H1 (cell line): Measurements from ENCODE around the gene GZF1. TPM values are rescaled to one million over a fixed set of nuclear protein-coding genes. Genes with fewer than 3 reads are reported as not detected.

Experiments used
- CTCF ChIA-PET: fragments of 300-600 bp; sonication (Branson Sonifier 250); formaldehyde crosslinking; loops from one replicate; lab custom pipeline; 2021; ENCODE audit not compliant: partially characterized antibody; lab: Charles Lee
- POLR2A ChIA-PET: fragments of 300-600 bp; sonication (Branson Sonifier 250); formaldehyde crosslinking; loops from one replicate; lab custom pipeline; 2021; ENCODE audit warnings: inconsistent platforms; ENCODE audit not compliant: partially characterized antibody; lab: Charles Lee
- DNase-seq, 2 experiments: peaks; one replicate each; pipeline versions ENCODE4 v3.0.0 to v3.0.0-alpha.2; 2010 to 2022; ENCODE audit warnings: low spot score in 2 of 2, low read depth in 1 of 2, mixed read lengths in 1 of 2
- FAIRE-seq: peaks from 2 replicates; lab custom pipeline; 2011; peaks lifted over from hg19 to GRCh38; lab: Jason Lieb, UNC
- H2AFZ ChIP-seq: 2 replicates; pipeline ENCODE4 v1.8.1; 2012; ENCODE audit warnings: low read length, inconsistent platforms
- H2AK5ac ChIP-seq: 2 replicates; pipeline ENCODE4 v1.6.1; 2013; ENCODE audit warnings: low read depth, low read length
- H2BK120ac ChIP-seq: replicated peaks from 2 replicates; pipeline ENCODE3; 2013; ENCODE audit warnings: low read depth, low read length, inconsistent platforms
- H2BK12ac ChIP-seq: 2 replicates; pipeline ENCODE4 v1.6.1; 2013; ENCODE audit warnings: low read depth, low read length
- H2BK15ac ChIP-seq: 2 replicates; pipeline ENCODE4 v1.6.1; 2013; ENCODE audit warnings: low read length
- H2BK20ac ChIP-seq: 2 replicates; pipeline ENCODE4 v1.6.1; 2013; ENCODE audit warnings: low read length
- H2BK5ac ChIP-seq: 2 replicates; pipeline ENCODE4 v1.6.1; 2013; ENCODE audit warnings: low read depth, low read length
- H3K14ac ChIP-seq: 2 replicates; pipeline ENCODE4 v1.6.1; 2013; ENCODE audit warnings: inconsistent platforms; ENCODE audit not compliant: insufficient read length
- H3K18ac ChIP-seq: 2 replicates; pipeline ENCODE4 v1.6.1; 2013; ENCODE audit warnings: low read length; ENCODE audit errors: extremely low read depth
- H3K23ac ChIP-seq: 2 replicates; pipeline ENCODE4 v1.6.1; 2013; ENCODE audit warnings: inconsistent platforms; ENCODE audit not compliant: insufficient read length
- H3K23me2 ChIP-seq: 2 replicates; pipeline ENCODE4 v1.6.1; 2013; ENCODE audit warnings: low read depth, low read length
- H3K27ac ChIP-seq: 2 replicates; pipeline ENCODE4 v1.6.1; 2011; ENCODE audit warnings: low read depth, low read length, inconsistent platforms
- H3K27me3 ChIP-seq, 4 experiments: replicated peaks in 1 of 4; 1 replicate in 1 of 4; 2 replicates in 3 of 4; pipeline versions ENCODE4 v1.6.1 to v1.8.1; 2011 to 2013; ENCODE audit warnings: low read length in 3 of 4, mild to moderate bottlenecking in 3 of 4, inconsistent platforms in 2 of 4, mixed read lengths in 2 of 4, moderate library complexity in 1 of 4; ENCODE audit not compliant: control insufficient read depth in 3 of 4, insufficient read depth in 3 of 4; ENCODE audit errors: extremely low read depth in 1 of 4
- H3K36me3 ChIP-seq, 4 experiments: 2 replicates each; pipeline versions ENCODE4 v1.6.1 to v1.8.1; 2011 to 2013; ENCODE audit warnings: mild to moderate bottlenecking in 4 of 4, low read length in 3 of 4, moderate library complexity in 2 of 4, control low read depth in 1 of 4, inconsistent platforms in 1 of 4; ENCODE audit not compliant: insufficient read depth in 4 of 4, control insufficient read depth in 2 of 4
- H3K4ac ChIP-seq: replicated peaks from 2 replicates; pipeline ENCODE3; 2013; ENCODE audit warnings: low read length, low read depth, mixed read lengths, inconsistent platforms; ENCODE audit not compliant: insufficient read length
- H3K4me1 ChIP-seq, 4 experiments: replicated peaks in 1 of 4; 1 replicate in 1 of 4; 2 replicates in 3 of 4; pipeline versions ENCODE4 v1.6.1 to v1.8.1; 2011 to 2013; ENCODE audit warnings: low read length in 3 of 4, inconsistent platforms in 2 of 4, mixed read lengths in 1 of 4; ENCODE audit not compliant: insufficient read depth in 4 of 4, control insufficient read depth in 3 of 4
- H3K4me2 ChIP-seq, 2 experiments: 2 replicates each; pipeline versions ENCODE4 v1.6.1 to v1.8.1; 2011 to 2013; ENCODE audit warnings: low read depth in 2 of 2, low read length in 2 of 2, control low read depth in 1 of 2, inconsistent platforms in 1 of 2, mild to moderate bottlenecking in 1 of 2; ENCODE audit not compliant: insufficient read depth in 1 of 2
- H3K4me3 ChIP-seq, 4 experiments: fragments of 200-600, 300-600 bp in 1 of 4; sonication (generic), shearing (Covaris generic), sonication (Bioruptor Twin) in 1 of 4; 2 replicates each; pipeline versions ENCODE4 v1.5.1 to v1.8.1; 2011 to 2016; ENCODE audit warnings: low read length in 4 of 4, low read depth in 3 of 4, control low read depth in 2 of 4, inconsistent platforms in 2 of 4, mild to moderate bottlenecking in 2 of 4, mixed read lengths in 1 of 4, moderate library complexity in 1 of 4; ENCODE audit not compliant: insufficient read depth in 2 of 4; ENCODE audit errors: extremely low read depth in 1 of 4
- H3K56ac ChIP-seq: replicated peaks from 2 replicates; pipeline ENCODE3; 2013; ENCODE audit warnings: low read depth, mild to moderate bottlenecking, mixed read lengths, low read length, inconsistent platforms; ENCODE audit not compliant: insufficient read length
- H3K79me1 ChIP-seq: 2 replicates; pipeline ENCODE4 v1.6.1; 2013; ENCODE audit warnings: low read depth, low read length, control low read depth
- H3K79me2 ChIP-seq, 2 experiments: 2 replicates each; pipeline versions ENCODE4 v1.6.1 to v1.8.1; 2012 to 2013; ENCODE audit warnings: low read length in 2 of 2, mild to moderate bottlenecking in 2 of 2, inconsistent platforms in 1 of 2; ENCODE audit not compliant: insufficient read depth in 2 of 2, control insufficient read depth in 1 of 2
- H3K9ac ChIP-seq, 4 experiments: replicated peaks in 1 of 4; 1 replicate in 1 of 4; 2 replicates in 3 of 4; pipeline versions ENCODE4 v1.6.1 to v1.8.1; 2011 to 2013; ENCODE audit warnings: low read depth in 3 of 4, low read length in 3 of 4, control low read depth in 2 of 4, mild to moderate bottlenecking in 2 of 4, moderate library complexity in 2 of 4, inconsistent platforms in 1 of 4; ENCODE audit errors: extremely low read depth in 1 of 4
- H3K9me3 ChIP-seq, 2 experiments: 2 replicates each; pipeline versions ENCODE4 v1.6.1 to v1.8.1; 2012 to 2013; ENCODE audit warnings: mild to moderate bottlenecking in 2 of 2, moderate library complexity in 2 of 2, control low read depth in 1 of 2, inconsistent platforms in 1 of 2, low read depth in 1 of 2, low read length in 1 of 2, mixed read lengths in 1 of 2; ENCODE audit not compliant: insufficient read depth in 2 of 2
- H4K20me1 ChIP-seq, 2 experiments: replicated peaks in 1 of 2; 2 replicates each; pipeline versions ENCODE3 to v1.8.1; 2011 to 2013; ENCODE audit warnings: inconsistent platforms in 2 of 2, low read length in 2 of 2, mild to moderate bottlenecking in 1 of 2; ENCODE audit not compliant: insufficient read depth in 2 of 2, control insufficient read depth in 1 of 2
- H4K5ac ChIP-seq: 2 replicates; pipeline ENCODE4 v1.6.1; 2013; ENCODE audit warnings: low read length, low read depth, mixed read lengths, inconsistent platforms; ENCODE audit not compliant: insufficient read length
- H4K8ac ChIP-seq: 2 replicates; pipeline ENCODE4 v1.8.0; 2013; ENCODE audit warnings: mild to moderate bottlenecking, moderate library complexity, low read length, inconsistent platforms; ENCODE audit not compliant: insufficient read depth; ENCODE audit errors: extremely low read depth
- H4K91ac ChIP-seq: replicated peaks from 2 replicates; pipeline ENCODE3; 2013; ENCODE audit warnings: low read length, mixed read lengths, inconsistent platforms; ENCODE audit not compliant: insufficient read length
- RXRA ChIP-seq: IDR thresholded peaks from 2 replicates; pipeline ENCODE4 v1.6.1; 2011; ENCODE audit warnings: low read depth, mild to moderate bottlenecking, low read length, moderate library complexity; ENCODE audit not compliant: insufficient read depth
- WGBS, 2 experiments: shearing (Covaris generic) in 1 of 2; methylation state at CpG; one replicate each; pipeline versions ENCODE4 v1.1.6 to v1.1.7; 2013 to 2015; ENCODE audit warnings: low lambda C conversion rate in 2 of 2, mixed read lengths in 2 of 2, inconsistent platforms in 1 of 2, low coverage in 1 of 2, missing lambda C conversion rate in 1 of 2; ENCODE audit not compliant: insufficient replicate concordance in 2 of 2, insufficient coverage in 1 of 2, insufficient read length in 1 of 2; ENCODE audit errors: extremely low coverage in 1 of 2, missing lambda C conversion rate in 1 of 2; 5-methylcytosine and 5-hydroxymethylcytosine counted together
- polyA plus RNA-seq, 7 experiments: library from polyadenylated mRNA; depleted of rRNA in 3 of 7; stranded (reverse) in 5 of 7; unstranded in 2 of 7; fragments of >200 nt in 5 of 7; fragments of 200-250 nt in 2 of 7; gene quantifications; 1 replicate in 5 of 7; 2 replicates in 1 of 7; 4 replicates in 1 of 7; pipeline versions ENCODE4 v1.2.1 to v1.2.3, GENCODE V29; 2011 to 2013; ENCODE audit warnings: missing spikeins in 2 of 7, mixed read lengths in 2 of 7
- total RNA-seq: library from RNA; stranded (reverse); fragmentation: NEBNext Ultra II Directional; extraction: Animal tissue kit (Norgen Biotek cat#: 25700); gene quantifications from 2 replicates; pipeline ENCODE4 v1.2.1, GENCODE V29; 2021
- TF ChIP-seq, protein P1 (sequence below): IDR thresholded peaks from 2 replicates; pipeline ENCODE4 v1.6.1; 2012; ENCODE audit warnings: inconsistent platforms

Gene GZF1
- total and polyA plus RNA-seq, 2 of the 8 experiments (the other 6 are each of a cell fraction or from before 2014, with no cell fraction given), result 8.2 to 11.9 TPM

- DNase-seq (no peak), FAIRE-seq (no peak)
- Histone ChIP-seq H2AFZ (no peak overlapping the region), H3K23ac (no peak overlapping the region), H3K4me2 (no peak overlapping the region), H3K9ac (no peak overlapping the region), H4K5ac (no peak overlapping the region), H2BK12ac (no peak overlapping the region), H3K4me3 (no peak overlapping the region), H2BK120ac (no peak overlapping the region), H3K23me2 (no peaks in the 10 kb centered on the region), H3K18ac (no peak overlapping the region), H2BK15ac (no peak overlapping the region), H3K4me1 (peaks cover 0 to 5% (median 0%) of the 10 kb centered on the region in 4 experiments; a peak in 2 of 7 replicates), H4K8ac (no peak overlapping the region), H3K4ac (no peak overlapping the region), H2BK20ac (no peak overlapping the region), H3K14ac (no peak overlapping the region), H3K27me3 (no peaks in the 10 kb centered on the region), H2AK5ac (no peak overlapping the region), H3K79me2 (no peaks in the 10 kb centered on the region), H2BK5ac (no peak overlapping the region), H4K91ac (no peak overlapping the region), H3K27ac (no peak overlapping the region), H3K36me3 (no peaks in the 10 kb centered on the region), H3K56ac (no peak overlapping the region), H3K79me1 (no peaks in the 10 kb centered on the region), H3K9me3 (peaks cover 0 to 4% of the 10 kb centered on the region in 2 experiments; a peak in 3 of 4 replicates), H4K20me1 (no peaks in the 10 kb centered on the region)
- WGBS, 2 experiments, result 75% methylated on average over 3 of the region's 3 CpGs; no CpG with 5 or more reads in 1 of the 2 experiments
- TF ChIP-seq, protein P1, sequence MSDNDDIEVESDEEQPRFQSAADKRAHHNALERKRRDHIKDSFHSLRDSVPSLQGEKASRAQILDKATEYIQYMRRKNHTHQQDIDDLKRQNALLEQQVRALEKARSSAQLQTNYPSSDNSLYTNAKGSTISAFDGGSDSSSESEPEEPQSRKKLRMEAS, result no peak
- peak; percentile 82; the same call in 1 of the 2 replicates for TF ChIP-seq RXRA
- POLR2A ChIA-PET, result no interaction called here
- CTCF ChIA-PET, result interaction anchor here (0.6 kb wide), 1 partner anchor 126 kb away, joined by 3 read pairs; no protein-coding TSS in a partner anchor
Observed at GRCh38 chr20:23334111-23334510, 27.9 kb upstream of the GZF1 start.
